ENCODE measurements around the gene TMEM151B. TPM values are rescaled to one million over a fixed set of nuclear protein-coding genes. Genes with fewer than 3 reads are reported as not detected.

Gene TMEM151B
- total and polyA plus RNA-seq, 10 of the 15 experiments (the other 5 are each of a cell fraction or from before 2014, with no cell fraction given) = 0.01 to 0.19 (median 0.05) TPM; not detected in 6

DNA sequence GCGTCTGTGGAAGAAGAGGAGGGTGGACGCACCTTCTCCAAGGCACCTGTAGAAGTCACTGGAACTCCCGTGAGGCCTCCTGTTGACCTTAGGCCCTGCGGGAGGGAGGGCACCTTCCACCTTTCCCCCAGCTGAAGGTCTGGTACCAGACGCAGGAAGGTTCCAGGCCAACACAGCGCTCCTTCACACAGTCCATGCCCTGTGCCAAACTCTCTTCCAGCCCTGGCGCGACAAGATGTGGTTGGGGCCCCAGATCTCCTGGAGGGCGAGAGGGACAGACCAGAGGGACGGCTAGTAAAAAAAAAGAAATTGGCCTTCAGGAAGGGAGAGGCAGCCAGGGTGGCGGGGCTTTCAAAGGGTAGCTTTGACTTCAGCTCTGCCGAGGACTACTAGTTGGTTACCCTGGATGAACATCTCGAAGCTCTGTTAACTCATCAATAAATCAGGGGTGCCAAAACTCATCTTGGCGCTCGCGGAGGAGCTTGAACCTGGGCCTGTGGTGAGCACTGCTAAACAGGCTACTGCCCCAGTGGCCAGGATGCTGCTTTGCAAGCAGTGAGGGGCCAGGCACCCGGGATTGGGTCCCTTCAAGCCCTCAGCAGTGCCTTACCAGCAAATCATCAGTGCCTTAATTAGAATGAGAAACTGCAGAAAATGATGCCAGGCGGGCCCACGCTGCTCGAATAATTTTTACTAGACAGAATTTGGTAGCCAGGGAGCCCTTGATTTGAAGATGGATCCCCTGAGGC is 28.0 kb downstream of the TMEM151B start:
- no peak overlapping the region for H2AFZ ChIP-seq (ENCODE audit: control insufficient read depth, low read depth, low read length)
- in situ Hi-C loops (cut with MboI) (no loop called here), intact Hi-C loops (cut with micrococcal nuclease; ENCODE audit: unreplicated experiment) (no loop called here)
- no TSS peak for BruUV-seq (replicated peaks)
- FAIRE-seq = no peak
- H3K9ac ChIP-seq (ENCODE audit: control insufficient read depth, insufficient read depth, low read length) = no peak overlapping the region
- 75% methylated on average over 20 of the region's 20 CpGs for WGBS (ENCODE audit: insufficient coverage, insufficient replicate concordance, low lambda C conversion rate, missing lambda C conversion rate)
- no peaks in the 10 kb centered on the region for H4K20me1 ChIP-seq (ENCODE audit: control insufficient read depth, insufficient read depth)
- no peak overlapping the region for H3K4me2 ChIP-seq (ENCODE audit: control insufficient read depth, insufficient read depth)
- H3K9me3 ChIP-seq (replicated peaks; ENCODE audit: control insufficient read depth, insufficient read depth, low read length) = no peaks in the 10 kb centered on the region
- H3K27ac ChIP-seq (ENCODE audit: control insufficient read depth, insufficient read depth) = no peak overlapping the region
- POLR2A ChIA-PET = no interaction called here
- TF ChIP-seq, protein P1, sequence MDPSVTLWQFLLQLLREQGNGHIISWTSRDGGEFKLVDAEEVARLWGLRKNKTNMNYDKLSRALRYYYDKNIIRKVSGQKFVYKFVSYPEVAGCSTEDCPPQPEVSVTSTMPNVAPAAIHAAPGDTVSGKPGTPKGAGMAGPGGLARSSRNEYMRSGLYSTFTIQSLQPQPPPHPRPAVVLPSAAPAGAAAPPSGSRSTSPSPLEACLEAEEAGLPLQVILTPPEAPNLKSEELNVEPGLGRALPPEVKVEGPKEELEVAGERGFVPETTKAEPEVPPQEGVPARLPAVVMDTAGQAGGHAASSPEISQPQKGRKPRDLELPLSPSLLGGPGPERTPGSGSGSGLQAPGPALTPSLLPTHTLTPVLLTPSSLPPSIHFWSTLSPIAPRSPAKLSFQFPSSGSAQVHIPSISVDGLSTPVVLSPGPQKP (IDR thresholded peaks at IDR 0.05; ENCODE audit: low read depth, low read length) = no peak
- TF ChIP-seq ESRRA (IDR thresholded peaks at IDR 0.05; ENCODE audit: low read length) (no peak), E2F4 (IDR thresholded peaks at IDR 0.05; ENCODE audit: low read depth, low read length) (no peak), TCF7 (IDR thresholded peaks at IDR 0.05; ENCODE audit: borderline replicate concordance) (no peak), NR2F1 (conservative IDR thresholded peaks at IDR 0.05) (no peak)
- peak; percentile 28; the same call in 1 of the 3 replicates for ATAC-seq
- SMC1A ChIA-PET (ENCODE audit: uncharacterized antibody, unreplicated experiment) = no interaction called here
- RAD21 ChIA-PET (ENCODE audit: unreplicated experiment) = no interaction called here
- peaks cover 9 to 11% of the 10 kb centered on the region in 2 experiments for H3K27me3 ChIP-seq (replicated peaks in 1 of 2; ENCODE audit: control insufficient read depth in 2 of 2, insufficient read depth in 2 of 2, low read length in 1 of 2)
- CTCF ChIA-PET = interaction anchor here (1.5 kb wide), 1 partner anchor 15 kb away, joined by 5 read pairs; the partner anchor contains the start of gene AARS2
- peaks cover 0 to 16% of the 10 kb centered on the region in 2 experiments; a peak in 2 of 4 replicates for H3K36me3 ChIP-seq (ENCODE audit: control insufficient read depth in 2 of 2, insufficient read depth in 2 of 2, low read length in 1 of 2)
- no peaks in the 10 kb centered on the region for H3K4me1 ChIP-seq (ENCODE audit: control insufficient read depth, insufficient read depth, low read length)
- no peaks in the 10 kb centered on the region for H3K79me2 ChIP-seq (ENCODE audit: control insufficient read depth, insufficient read depth, low read length)
- no peak overlapping the region for H3K4me3 ChIP-seq
- no peak for DNase-seq (ENCODE audit: low read depth, low spot score)

Data from GM12878 (cell line).